Putamen (tissue), 1 donor: ENCODE measurements around the gene BRD3OS.
"Not testable (repeated sequence)": the region's sequence is repeated elsewhere in the genome, so short reads cannot be mapped to it uniquely, and the experiment has no call there.

Experiments used
- DNase-seq: peaks from one replicate; pipeline ENCODE4 v3.0.0-alpha.2; 2016; ENCODE audit warnings: low spot score

Gene BRD3OS

DNA sequence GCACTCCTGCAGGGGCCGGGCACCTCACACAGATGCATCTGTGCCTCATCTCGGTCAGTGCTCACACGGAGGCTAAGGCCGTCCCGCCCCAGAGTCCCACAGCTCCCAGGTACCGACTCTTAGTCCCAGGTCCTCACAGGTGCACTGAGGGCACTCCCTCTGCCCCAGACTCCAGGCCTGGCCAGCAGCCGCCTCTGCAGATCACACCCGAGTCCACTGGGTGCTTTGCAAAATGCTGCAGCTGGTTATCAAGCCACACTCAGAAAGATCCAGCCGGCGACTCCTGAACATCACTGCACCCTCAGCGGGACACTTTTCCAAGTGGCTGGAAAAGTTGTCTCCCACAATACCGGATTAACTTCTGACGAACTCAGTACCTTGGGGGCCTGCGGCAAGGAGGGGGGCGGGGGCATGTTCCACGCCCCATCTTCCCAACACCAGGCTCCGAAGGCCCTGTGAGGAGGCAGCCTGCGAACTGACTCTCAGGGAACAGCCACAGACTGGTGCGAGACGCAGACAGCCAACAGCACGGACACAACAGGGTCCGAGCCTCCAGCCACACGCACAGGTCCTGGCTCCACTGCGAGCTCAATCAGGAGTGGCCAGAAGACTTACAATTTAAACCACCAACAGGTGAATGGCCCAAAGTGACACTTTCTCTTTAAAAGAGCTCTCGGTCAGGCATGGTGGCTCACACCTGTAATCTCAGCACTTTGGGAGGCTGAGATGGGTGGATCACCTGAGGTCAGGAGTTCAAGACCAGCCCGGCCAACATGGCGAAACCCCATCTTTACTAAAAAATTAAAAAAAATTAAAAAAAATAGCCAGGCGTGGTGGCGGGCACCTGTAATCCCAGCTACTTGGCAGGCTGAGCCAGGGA lies 38.5 kb downstream of the BRD3OS start:
- DNase-seq: no peak

DNA sequence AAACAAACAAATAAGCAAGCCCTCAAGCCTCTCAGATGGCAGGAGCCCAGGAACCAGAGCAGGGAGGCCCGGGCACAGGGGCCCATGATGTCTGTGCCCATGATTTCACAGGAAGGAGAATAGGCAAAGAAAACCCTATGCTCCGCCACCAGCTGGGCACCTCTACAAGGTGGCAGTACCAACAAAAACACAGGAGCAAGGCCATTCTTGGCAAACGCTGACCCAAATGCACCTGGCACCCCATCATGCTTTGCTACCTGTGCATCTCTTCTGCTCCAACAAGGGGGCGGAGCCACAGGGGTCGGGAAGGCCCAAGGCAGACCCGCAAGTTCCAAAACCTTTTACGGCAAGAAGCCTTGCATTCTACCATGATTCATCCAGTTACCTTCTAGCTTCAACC lies 39.4 kb downstream of the BRD3OS start:
- DNase-seq: no peak

DNA sequence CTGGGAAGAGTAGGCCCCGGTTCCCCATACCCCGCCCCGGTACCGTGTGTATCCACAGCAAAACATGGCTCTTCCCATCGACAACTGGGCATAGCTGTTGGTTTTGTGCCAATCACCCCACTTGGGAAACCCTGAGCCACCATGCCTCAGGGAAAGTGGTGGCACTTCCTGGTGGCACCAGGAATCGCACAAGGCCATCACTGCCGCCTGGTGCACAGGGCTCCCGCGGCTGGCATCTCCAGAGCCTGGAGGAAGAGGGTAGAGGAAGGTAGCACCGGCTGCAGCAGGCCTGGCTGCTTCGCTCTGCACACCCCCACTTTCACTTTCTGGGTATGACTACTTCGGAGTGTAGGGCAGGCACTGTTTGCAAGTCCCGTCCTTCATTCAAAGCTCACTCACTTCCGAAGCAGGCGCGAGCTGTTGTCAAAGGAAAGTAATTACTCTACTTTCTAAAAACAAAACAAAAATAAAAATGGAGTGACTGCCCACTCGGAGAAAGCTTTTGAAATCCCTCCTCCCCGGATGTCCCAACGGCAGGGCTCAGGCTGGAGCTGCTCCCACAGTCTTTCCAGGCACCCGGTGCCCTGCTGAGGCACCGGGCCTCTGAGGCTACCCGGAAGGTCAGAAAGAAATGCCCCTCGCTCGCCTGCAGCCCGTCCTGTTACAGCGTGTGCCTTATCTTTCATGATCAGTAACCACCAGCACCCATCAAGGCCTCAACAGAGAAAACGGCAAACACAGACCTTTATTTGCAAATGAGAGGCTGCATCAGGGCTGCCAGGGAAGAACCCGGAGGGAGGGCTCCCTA lies 40.5 kb downstream of the BRD3OS start:
- no peak for DNase-seq

DNA sequence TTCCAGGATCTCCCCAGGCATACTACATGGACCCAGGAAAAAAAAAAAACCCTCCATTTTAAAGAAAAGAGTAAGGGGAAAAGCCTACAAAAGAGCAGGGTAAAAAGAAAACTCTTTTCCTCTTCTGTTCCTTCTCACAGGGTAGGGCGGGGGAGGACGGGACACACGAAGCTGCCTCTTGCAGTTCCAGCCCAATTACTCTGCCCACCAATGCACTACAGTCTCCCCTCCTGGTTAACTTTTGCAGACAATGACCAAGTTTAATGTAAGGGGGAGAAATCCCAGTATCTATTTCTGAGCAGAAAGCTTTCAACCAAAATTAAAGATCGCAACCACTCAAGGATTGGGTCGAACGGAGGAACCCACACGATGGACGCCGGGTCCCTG lies 41.2 kb downstream of the BRD3OS start:
- no peak for DNase-seq

GRCh38 chr9:134066913-134067851 lies 41.9 kb downstream of the BRD3OS start:
- no peak for DNase-seq

- peak; percentile 92 for DNase-seq
These were observed 42.8 kb downstream of the BRD3OS start, which contains the start of gene BRD3 for GRCh38 chr9:134067904-134068743. BRD3 (minus strand) TSS chr9:134068026; CDS start chr9:134053477, 14,549 bp downstream.

DNA sequence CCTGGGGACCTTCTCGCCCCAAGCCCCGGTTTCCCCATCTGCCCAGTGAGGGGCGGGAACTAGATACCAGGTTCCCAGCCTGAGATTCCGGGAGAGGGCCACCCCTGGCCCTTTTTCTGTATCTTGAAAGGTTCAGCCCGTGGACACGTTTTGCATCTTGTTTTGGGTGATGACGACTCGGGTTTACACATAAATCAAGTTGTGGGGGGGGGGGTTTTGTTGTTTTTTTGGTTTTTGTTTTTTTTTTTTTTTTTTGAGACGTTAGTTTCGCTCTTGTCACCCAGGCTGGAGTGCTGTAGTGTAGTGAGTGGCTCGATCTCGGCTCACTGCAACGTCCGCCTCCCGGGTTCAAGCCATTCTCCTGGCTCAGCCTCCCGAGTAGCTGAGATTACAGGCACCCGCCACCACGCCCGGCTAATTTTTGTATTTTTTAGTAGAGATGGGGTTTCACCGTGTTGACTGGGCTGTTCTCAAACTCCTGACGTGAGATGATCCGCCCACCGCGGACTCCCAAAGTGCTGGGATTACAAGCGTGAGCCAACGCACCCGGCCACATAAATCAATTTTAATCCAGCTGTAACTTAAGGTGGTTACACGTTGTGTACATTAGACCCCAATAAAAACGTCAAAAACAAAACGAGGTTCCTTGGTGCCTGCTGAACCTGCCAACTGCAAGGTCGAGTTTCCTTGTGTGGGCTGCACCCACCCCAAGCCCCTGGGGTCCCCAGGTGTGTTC lies 43.6 kb downstream of the BRD3OS start:
- DNase-seq: no peak

GRCh38 chr9:134069480-134070399 lies 44.5 kb downstream of the BRD3OS start:
- DNase-seq: no peak

DNA sequence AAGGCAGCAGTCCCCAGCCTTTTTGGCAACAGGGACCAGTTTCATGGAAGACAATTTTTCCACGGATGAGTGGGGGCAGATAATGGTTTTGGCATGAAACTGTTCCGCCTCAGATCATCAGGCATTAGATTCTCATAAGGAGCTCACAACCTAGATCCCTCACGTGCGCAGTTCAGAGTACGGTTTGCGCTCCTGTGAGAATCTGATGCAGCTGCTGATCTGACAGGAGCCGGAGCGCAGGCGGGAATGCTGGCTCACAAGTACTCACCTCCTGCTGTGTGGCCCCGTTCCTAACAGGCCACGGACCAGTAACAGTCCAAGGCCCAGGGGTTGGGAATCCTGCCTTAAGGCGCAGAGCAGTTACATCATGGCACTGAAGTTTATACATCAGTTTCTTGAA lies 45.9 kb downstream of the BRD3OS start:
- DNase-seq: no peak

- not testable (repeated sequence) for DNase-seq
These were observed 47.4 kb downstream of the BRD3OS start for GRCh38 chr9:134072683-134073082.

DNA sequence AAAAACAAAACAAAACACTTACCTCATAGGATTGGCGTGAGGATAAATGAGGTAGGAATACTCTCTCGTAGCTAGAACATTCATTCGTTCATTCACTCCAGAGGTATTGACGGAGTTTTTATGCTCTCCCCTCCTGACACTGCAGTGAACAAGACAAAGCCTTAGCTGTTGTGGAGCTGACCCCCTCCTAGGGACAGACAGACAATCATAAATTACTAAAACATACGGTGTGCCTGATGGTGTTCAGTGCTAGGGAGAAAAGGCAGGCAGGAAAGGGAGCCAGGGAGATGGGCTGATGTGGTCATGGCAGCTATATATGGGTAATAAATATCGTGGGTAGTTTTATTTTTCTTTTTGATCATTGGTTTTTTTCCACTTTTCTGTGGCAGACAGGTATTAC lies 48.2 kb downstream of the BRD3OS start:
- no peak for DNase-seq

- not testable (repeated sequence) for DNase-seq
These were observed 50.4 kb downstream of the BRD3OS start for GRCh38 chr9:134075689-134076088.

DNA sequence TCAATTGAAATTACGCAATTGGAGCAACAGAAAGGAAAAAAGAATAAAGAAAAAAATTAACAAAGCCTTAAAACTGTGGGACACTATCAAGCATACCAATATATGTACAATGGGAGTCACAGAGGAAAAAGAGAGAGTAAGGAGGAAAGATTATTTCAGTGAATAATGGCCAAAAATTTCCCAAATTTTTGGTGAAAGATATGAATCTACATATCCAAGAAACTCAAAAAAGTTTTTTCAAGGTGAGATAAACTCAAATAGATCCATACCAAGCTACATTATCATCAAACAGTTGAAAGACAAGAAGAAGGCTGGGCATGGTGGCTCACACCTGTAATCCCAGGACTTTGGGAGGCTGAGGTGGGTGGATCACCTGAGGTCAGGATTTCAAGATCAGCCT lies 51.4 kb downstream of the BRD3OS start:
- DNase-seq: no peak
